ENCODE data around the gene FIS1. TPM values are rescaled to one million over a fixed set of nuclear protein-coding genes. Genes with fewer than 3 reads are reported as not detected.

The FIS1 gene
- total RNA-seq, 4 donors from 2014 or later, result 129 to 251 (median 233) TPM

DNA sequence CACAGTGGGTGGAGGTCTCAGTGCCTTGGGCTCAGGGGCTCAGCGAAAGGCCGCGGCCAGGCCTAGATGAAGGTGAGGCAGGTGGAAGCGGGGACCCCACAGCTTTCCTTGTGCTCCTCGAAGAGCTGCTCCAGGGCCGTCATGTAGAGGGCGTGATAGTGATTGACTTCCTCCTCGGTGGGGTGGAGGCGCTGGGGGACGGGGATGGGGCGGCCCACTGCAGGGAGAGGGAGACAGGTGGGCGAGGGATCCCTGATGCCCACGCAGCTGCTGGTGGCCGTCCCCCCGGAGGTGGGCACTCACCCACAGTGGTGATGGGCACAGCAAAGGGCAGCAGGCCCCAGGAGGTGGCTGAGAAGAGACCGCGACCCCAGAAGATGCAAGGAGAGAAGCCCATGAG is 49.0 kb downstream of the FIS1 start:
- Histone ChIP-seq H3K36me3 (no peaks in the 10 kb centered on the region), H3K9me3 (no peaks in the 10 kb centered on the region), H3K27ac (no peak overlapping the region), H3K27me3 (no peaks in the 10 kb centered on the region), H3K4me1 (no peaks in the 10 kb centered on the region), H3K4me3 (no peak overlapping the region)
- no peak for DNase-seq
- TF ChIP-seq POLR2A (IDR thresholded peaks at IDR 0.05), result no peak
- TF ChIP-seq, protein P1, sequence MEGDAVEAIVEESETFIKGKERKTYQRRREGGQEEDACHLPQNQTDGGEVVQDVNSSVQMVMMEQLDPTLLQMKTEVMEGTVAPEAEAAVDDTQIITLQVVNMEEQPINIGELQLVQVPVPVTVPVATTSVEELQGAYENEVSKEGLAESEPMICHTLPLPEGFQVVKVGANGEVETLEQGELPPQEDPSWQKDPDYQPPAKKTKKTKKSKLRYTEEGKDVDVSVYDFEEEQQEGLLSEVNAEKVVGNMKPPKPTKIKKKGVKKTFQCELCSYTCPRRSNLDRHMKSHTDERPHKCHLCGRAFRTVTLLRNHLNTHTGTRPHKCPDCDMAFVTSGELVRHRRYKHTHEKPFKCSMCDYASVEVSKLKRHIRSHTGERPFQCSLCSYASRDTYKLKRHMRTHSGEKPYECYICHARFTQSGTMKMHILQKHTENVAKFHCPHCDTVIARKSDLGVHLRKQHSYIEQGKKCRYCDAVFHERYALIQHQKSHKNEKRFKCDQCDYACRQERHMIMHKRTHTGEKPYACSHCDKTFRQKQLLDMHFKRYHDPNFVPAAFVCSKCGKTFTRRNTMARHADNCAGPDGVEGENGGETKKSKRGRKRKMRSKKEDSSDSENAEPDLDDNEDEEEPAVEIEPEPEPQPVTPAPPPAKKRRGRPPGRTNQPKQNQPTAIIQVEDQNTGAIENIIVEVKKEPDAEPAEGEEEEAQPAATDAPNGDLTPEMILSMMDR (IDR thresholded peaks at IDR 0.05), result no peak
- intact Hi-C loops (cut with DNase I; ENCODE audit: low total_unique reads), result no loop called here

Small RNA genes lying within 50 kb of the gene (small RNA-seq; reads per million reads assigned to genes)
- gene RNU6-1104P, result not detected

Other genes with a start within 250 kb of the FIS1 start
- gene MUC17, start 225.0 kb downstream of the FIS1 start, total RNA-seq, result under 1 TPM in 1 of 4 donors, not detected in 3; under 0.01 TPM
- gene TRIM56, start 159.6 kb downstream of the FIS1 start, total RNA-seq, result 10 to 100 TPM in 3 of 4 donors, 1 to 10 TPM in 1; 9.7 to 73.0 (median 26.3) TPM
- gene SERPINE1, start 118.0 kb downstream of the FIS1 start, total RNA-seq, result 10 to 100 TPM in 1 of 4 donors, 1 to 10 TPM in 2, under 1 TPM in 1; 0.51 to 10.6 (median 5.5) TPM
- 10 to 100 TPM in 3 of 4 donors, 1 to 10 TPM in 1; 9.2 to 59.6 (median 30.2) TPM for gene AP1S1, start 90.6 kb downstream of the FIS1 start, total RNA-seq
- under 1 TPM in 1 of 4 donors, not detected in 3; 0.14 TPM for gene VGF, start 79.5 kb downstream of the FIS1 start, total RNA-seq
- not detected for gene NAT16, start 64.8 kb downstream of the FIS1 start, total RNA-seq
- gene MOGAT3, start 44.0 kb downstream of the FIS1 start, total RNA-seq, result not detected
- gene PLOD3, start 27.5 kb downstream of the FIS1 start, total RNA-seq, result 10 to 100 TPM; 29.2 to 75.4 (median 34.1) TPM
- 10 to 100 TPM; 40.7 to 53.3 (median 52.0) TPM for gene ZNHIT1, start 26.9 kb downstream of the FIS1 start, total RNA-seq
- 10 to 100 TPM in 2 of 4 donors, 1 to 10 TPM in 2; 5.6 to 49.4 (median 16.7) TPM for gene CLDN15, start 7.3 kb downstream of the FIS1 start, total RNA-seq
- 10 to 100 TPM in 3 of 4 donors, 1 to 10 TPM in 1; 7.1 to 43.5 (median 27.6) TPM for gene IFT22, start 76.7 kb upstream of the FIS1 start, total RNA-seq
- gene COL26A1, start 117.8 kb upstream of the FIS1 start, total RNA-seq, result 10 to 100 TPM in 1 of 4 donors, under 1 TPM in 1, not detected in 2; 0.30 to 11.8 TPM